ENCODE data around the gene BCAR1.

DNA sequence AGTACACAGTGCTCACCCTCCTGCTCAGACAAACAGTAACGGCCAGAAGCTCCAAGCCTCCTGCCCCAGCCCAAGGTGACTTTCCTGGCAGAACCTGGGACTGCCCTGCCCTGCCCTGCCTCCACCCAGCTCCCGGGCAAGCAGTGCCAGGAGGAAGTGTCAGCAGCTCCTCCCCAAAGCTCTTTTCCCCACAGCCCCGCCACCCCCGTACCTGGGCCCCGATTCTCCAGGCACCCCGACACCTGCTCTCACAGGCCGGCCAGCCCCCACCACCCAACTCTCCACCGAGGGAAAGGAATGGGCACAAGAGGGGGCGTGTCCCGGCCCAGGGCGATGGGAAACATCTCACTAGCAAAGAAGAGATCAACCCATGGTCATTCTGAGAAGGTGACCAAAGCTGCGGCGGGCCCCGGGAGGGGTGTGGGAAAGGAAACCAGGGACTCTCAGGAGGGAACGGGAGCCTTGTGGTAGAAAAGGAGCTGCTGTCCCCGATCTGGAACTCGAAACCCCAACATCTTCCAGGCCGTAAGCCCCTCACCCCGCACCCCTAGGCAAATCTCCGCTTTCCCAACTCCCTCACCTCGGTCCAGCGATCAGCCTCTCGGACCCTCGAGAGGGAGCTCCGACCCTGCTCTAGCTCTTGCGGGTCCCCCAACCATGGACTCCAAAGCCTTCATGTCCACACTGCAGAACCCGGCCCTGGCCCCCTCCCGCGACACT lies 1.2 kb downstream of the BCAR1 start:
- peak; percentile 37 for TF ChIP-seq POLR2A (IDR thresholded peaks at IDR 0.05)
- no peak for TF ChIP-seq CTCF (IDR thresholded peaks at IDR 0.05)

All from transverse colon (tissue), 3 donors.